BJ (cell line): Measurements from ENCODE around the gene SMYD2. TPM values are rescaled to one million over a fixed set of nuclear protein-coding genes. Genes with fewer than 3 reads are reported as not detected.

Source experiments
- CTCF ChIA-PET: fragments of 350-600 bp; formaldehyde crosslinking; extraction: SDS; loops from one replicate; lab custom pipeline; 2021; ENCODE audit warnings: antibody characterized with exemption, inconsistent platforms; lab: Yijun Ruan, JAX
- POLR2A ChIA-PET: fragments of 300-600 bp; sonication (Branson Sonifier 250); formaldehyde crosslinking; extraction: SDS; loops from one replicate; lab custom pipeline; 2021; ENCODE audit warnings: antibody characterized with exemption; lab: Charles Lee
- DNase-seq: peaks from one replicate; pipeline ENCODE4 v3.0.0-alpha.2; 2011; ENCODE audit warnings: low read depth
- H3K27me3 ChIP-seq: 2 replicates; pipeline ENCODE4 v1.6.0; 2011; ENCODE audit warnings: low read length; ENCODE audit not compliant: control insufficient read depth, insufficient read depth
- H3K36me3 ChIP-seq: 2 replicates; pipeline ENCODE4 v1.5.1; 2011; ENCODE audit warnings: low read length; ENCODE audit not compliant: control insufficient read depth, insufficient read depth
- H3K4me3 ChIP-seq: 2 replicates; pipeline ENCODE4 v1.5.1; 2011; ENCODE audit warnings: low read depth, mild to moderate bottlenecking, control low read depth, low read length
- CTCF ChIP-seq: IDR thresholded peaks from 2 replicates; pipeline ENCODE4 v1.5.1; 2011; ENCODE audit warnings: low read depth, mild to moderate bottlenecking, control low read depth, inconsistent platforms, low read length, moderate library complexity; ENCODE audit not compliant: insufficient read depth
- polyA plus RNA-seq: library from polyadenylated mRNA; depleted of rRNA; stranded (reverse); fragments of >200 nt; gene quantifications from 2 replicates; pipeline ENCODE4 v1.2.3, GENCODE V29; 2011

SMYD2 gene
- polyA plus RNA-seq, 1 experiment, result 41.5 TPM

- POLR2A ChIA-PET, result no interaction called here
- no peak for DNase-seq
- peaks cover 14% of the 10 kb centered on the region for H3K36me3 ChIP-seq
- CTCF ChIA-PET, result no interaction called here
- no peak overlapping the region for H3K4me3 ChIP-seq
- no peak for TF ChIP-seq CTCF
- H3K27me3 ChIP-seq, result no peaks in the 10 kb centered on the region
Measured at GRCh38 chr1:214364386-214364785, 83.4 kb downstream of the SMYD2 start.

- ChIA-PET CTCF (no interaction called here), POLR2A (no interaction called here)
- Histone ChIP-seq H3K4me3 (no peak overlapping the region), H3K27me3 (no peaks in the 10 kb centered on the region), H3K36me3 (peaks cover 14% of the 10 kb centered on the region)
- DNase-seq, result no peak
- no peak for TF ChIP-seq CTCF
Measured at GRCh38 chr1:214364786-214365295, 83.9 kb downstream of the SMYD2 start.

- no peaks in the 10 kb centered on the region for H3K27me3 ChIP-seq
- TF ChIP-seq CTCF, result no peak
- CTCF ChIA-PET, result no interaction called here
- POLR2A ChIA-PET, result no interaction called here
- no peak overlapping the region for H3K4me3 ChIP-seq
- DNase-seq, result no peak
- H3K36me3 ChIP-seq, result peaks cover 12% of the 10 kb centered on the region
Measured at GRCh38 chr1:214367841-214368240, 86.9 kb downstream of the SMYD2 start.

DNA sequence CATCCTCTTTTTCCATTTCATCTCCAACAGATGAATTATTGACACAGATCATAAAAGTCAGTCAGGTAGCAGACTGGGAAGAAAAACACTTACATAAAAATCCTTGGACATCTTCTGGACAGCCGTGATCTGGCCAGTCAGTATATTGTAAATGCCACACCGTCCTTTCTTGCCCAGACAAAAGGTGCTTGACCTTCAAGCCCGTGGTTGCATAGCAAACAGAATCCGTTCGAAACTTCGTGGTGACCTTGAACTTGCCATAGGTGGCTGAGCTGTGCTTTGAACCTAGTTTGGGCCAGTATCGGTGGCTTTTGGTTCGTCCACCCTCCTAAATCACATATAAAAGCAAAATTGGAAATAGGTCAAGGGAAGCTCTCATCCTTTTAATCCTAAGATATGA, 88.4 kb downstream of the SMYD2 start:
- POLR2A ChIA-PET, result interaction anchor here (0.6 kb wide), 1 partner anchor 99 kb away, joined by 8 read pairs; no protein-coding TSS in a partner anchor
- CTCF ChIA-PET, result no interaction called here
- no peak for DNase-seq
- Histone ChIP-seq H3K4me3 (no peak overlapping the region), H3K36me3 (peaks cover 11% of the 10 kb centered on the region; the same call in 1 of the 2 replicates), H3K27me3 (no peaks in the 10 kb centered on the region)
- TF ChIP-seq CTCF, result no peak

DNA sequence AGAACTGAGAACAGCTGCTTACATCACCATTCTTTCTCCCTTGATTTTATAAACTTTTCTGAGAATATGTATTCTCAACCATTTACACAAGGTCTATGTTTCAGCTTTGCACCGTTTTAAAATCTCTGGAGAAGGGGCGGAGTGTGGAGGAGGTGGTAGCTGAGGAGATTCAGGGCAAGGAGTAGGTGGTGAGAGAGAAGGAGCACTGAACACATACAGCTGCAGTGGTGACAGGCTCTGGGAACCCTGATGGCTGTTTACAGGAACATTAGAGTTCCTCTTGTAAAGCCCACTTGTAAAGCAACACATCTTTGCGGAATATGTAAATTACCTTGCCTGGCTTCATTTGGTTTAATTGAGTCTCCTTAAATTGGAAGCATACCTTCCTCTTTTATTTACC, 89.7 kb downstream of the SMYD2 start:
- H3K36me3 ChIP-seq, result peaks cover 6% of the 10 kb centered on the region; the same call in 1 of the 2 replicates
- ChIA-PET CTCF (interaction anchor here (1.2 kb wide), 1 partner anchor 9 kb away, joined by 3 read pairs; no protein-coding TSS in a partner anchor), POLR2A (no interaction called here)

More for the DNA sequence above, 89.7 kb downstream of the SMYD2 start:
- Histone ChIP-seq H3K4me3 (no peak overlapping the region), H3K27me3 (no peaks in the 10 kb centered on the region)
- TF ChIP-seq CTCF, result no peak
- DNase-seq, result no peak
